Activated T-cell treated with anti-CD3 and anti-CD28 coated beads, Interleukin-2, amount 50 U/mL, for 4 hours (primary cell): Measurements from ENCODE around the gene AARSD1. TPM values are rescaled to one million over a fixed set of nuclear protein-coding genes. Genes with fewer than 3 reads are reported as not detected.
"Not testable (repeated sequence)": the region's sequence is repeated elsewhere in the genome, so short reads cannot be mapped to it uniquely, and the experiment has no call there.

Experiments
- ATAC-seq, 2 donors: fragments of 200-7000 bp; cut with Tn5 transposase; one replicate each; pipeline ENCODE4 v1.10.0; 2021
- DNase-seq: peaks from one replicate; pipeline ENCODE4 v3.0.0-alpha.2; 2020
- H3K27me3 Mint-ChIP-seq: one replicate; pipeline ENCODE4 v1.8.0; 2021; ENCODE audit warnings: low read depth, mixed read lengths
- H3K36me3 Mint-ChIP-seq: one replicate; pipeline ENCODE4 v1.8.0; 2022; ENCODE audit warnings: mixed read lengths; ENCODE audit not compliant: insufficient read depth
- H3K4me1 Mint-ChIP-seq: one replicate; pipeline ENCODE4 v1.8.0; 2021; ENCODE audit warnings: low read depth, mixed read lengths
- H3K4me3 Mint-ChIP-seq: one replicate; pipeline ENCODE4 v1.8.0; 2021; ENCODE audit warnings: mild to moderate bottlenecking, moderate library complexity, mixed read lengths
- H3K9me3 Mint-ChIP-seq: one replicate; pipeline ENCODE4 v1.8.0; 2021; ENCODE audit warnings: mixed read lengths
- total RNA-seq, 3 donors: library from RNA; stranded (reverse); gene quantifications; one replicate each; pipeline ENCODE4 v1.2.1, GENCODE V29; 2021

Gene AARSD1
- total RNA-seq: 100 to 1,000 TPM; 130 to 159 (median 141) TPM

- H3K27me3 Mint-ChIP-seq: no peaks in the 10 kb centered on the region
- ATAC-seq (peak; percentile 99), DNase-seq (peak; percentile 83)
- H3K36me3 Mint-ChIP-seq: peaks cover 21% of the 10 kb centered on the region
- H3K9me3 Mint-ChIP-seq: no peaks in the 10 kb centered on the region
- H3K4me3 Mint-ChIP-seq: peak within 1 kb of the TSS; percentile 94
- H3K4me1 Mint-ChIP-seq: peaks cover 16% of the 10 kb centered on the region
Measured at GRCh38 chr17:42964161-42964932, at the start of gene AARSD1. TSS of gene AARSD1 (minus strand) at chr17:42964454. CDS start at chr17:42964440, 14 bp downstream.

- H3K36me3 Mint-ChIP-seq: peaks cover 21% of the 10 kb centered on the region
- no peak for ATAC-seq
- H3K4me1 Mint-ChIP-seq: peaks cover 15% of the 10 kb centered on the region
- H3K4me3 Mint-ChIP-seq: no peak overlapping the region
- H3K9me3 Mint-ChIP-seq: no peaks in the 10 kb centered on the region
- DNase-seq: no peak
- no peaks in the 10 kb centered on the region for H3K27me3 Mint-ChIP-seq
Measured at GRCh38 chr17:43013296-43013695, 49.0 kb upstream of the AARSD1 start.

DNA sequence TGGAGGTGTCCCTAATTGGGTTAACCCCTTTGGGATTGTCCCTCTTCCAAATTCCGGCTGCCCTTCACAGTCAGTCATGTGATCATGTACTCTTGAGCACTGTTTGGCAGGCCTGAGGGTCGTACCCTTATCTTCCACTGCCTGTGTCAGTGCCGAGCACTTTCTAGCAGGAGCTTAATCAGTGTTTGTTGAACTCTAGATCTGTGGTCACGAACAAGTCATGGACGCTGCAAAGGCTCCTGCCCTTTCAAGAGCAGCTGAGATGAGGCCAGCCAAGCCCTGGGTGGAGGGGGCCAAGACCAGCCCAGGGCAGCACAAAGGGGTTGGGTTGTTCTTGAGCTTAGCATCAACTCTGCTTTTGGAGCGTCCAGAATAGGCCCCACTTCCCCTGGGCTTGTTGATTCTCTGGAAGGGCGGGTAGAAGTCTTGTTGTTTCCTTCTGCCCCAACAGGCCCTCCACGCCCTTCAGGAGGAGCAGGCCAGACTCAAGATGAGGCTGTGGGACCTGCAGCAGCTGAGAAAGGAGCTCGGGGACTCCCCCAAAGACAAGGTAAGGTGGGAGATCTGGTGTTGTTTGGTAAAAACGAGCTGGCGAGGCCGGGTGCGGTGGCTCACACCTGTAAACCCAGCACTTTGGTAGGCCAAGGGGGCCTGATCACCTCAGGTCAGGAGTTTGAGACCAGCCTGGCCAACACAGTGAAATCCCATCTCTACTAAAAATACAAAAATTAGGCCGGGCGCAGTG is 47.6 kb upstream of the AARSD1 start:
- Mint-ChIP-seq H3K4me3 (no peak overlapping the region), H3K9me3 (no peaks in the 10 kb centered on the region), H3K36me3 (peaks cover 21% of the 10 kb centered on the region), H3K4me1 (peaks cover 21% of the 10 kb centered on the region), H3K27me3 (no peaks in the 10 kb centered on the region)
- ATAC-seq: no peak
- DNase-seq: no peak

GRCh38 chr17:43010667-43011308 is 46.5 kb upstream of the AARSD1 start:
- H3K4me1 Mint-ChIP-seq: peaks cover 28% of the 10 kb centered on the region
- DNase-seq (no peak), ATAC-seq (no peak)
- H3K27me3 Mint-ChIP-seq: no peaks in the 10 kb centered on the region
- no peak overlapping the region for H3K4me3 Mint-ChIP-seq
- H3K36me3 Mint-ChIP-seq: peaks cover 21% of the 10 kb centered on the region
- no peaks in the 10 kb centered on the region for H3K9me3 Mint-ChIP-seq

DNA sequence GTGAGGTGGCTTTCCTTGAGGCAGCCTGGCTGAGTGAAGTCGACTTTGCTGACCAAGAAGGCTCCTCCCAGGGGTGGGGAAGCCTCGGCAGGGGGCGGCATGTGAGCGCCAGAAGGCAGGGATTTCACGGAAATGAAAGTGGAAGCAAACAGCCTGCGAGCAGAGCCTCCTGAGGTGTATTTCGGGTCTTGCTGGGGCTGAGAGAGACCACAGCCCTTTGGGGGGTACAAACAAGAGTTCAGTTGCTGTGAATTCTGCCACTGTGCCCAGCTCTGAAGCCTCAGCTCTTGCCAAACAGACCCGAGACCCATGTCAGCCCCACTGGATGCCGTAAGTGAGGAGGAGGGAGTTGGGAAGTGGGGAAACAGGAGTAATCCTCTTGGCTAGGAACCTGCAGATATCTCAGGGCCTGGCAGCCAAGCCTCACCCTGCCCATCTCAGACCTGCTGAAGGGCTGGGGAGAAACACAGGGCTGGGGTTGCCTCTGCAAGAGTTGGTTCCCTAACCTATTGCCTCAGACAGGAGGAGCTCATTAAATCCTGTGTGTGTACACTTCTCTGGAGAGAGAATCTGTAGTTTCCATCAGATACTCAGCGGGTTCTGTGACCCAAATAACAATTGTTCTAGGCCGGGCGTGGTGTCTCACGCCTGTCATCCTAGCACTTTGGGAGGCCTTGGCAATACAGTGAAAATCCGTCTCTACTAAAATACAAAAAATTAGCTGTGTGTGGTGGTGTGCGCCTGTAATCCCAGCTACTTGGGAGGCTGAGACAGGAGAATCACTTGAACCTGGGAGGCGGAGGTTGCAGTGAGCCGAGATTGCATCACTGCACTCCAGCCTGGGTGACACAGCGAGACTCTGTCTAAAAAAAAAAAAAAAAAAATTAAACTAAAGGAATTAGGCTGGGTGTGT is 42.6 kb upstream of the AARSD1 start, which contains the start of gene IFI35:
IFI35 (plus strand) TSS at position 146 of the 913 bp plus-strand sequence; CDS start at position 310, 164 bp downstream.
- ATAC-seq (peak; percentile 98), DNase-seq (peak; percentile 80)
- H3K27me3 Mint-ChIP-seq: no peaks in the 10 kb centered on the region
- peak within 1 kb of the TSS; percentile 98 for H3K4me3 Mint-ChIP-seq
- no peaks in the 10 kb centered on the region for H3K9me3 Mint-ChIP-seq
- peaks cover 19% of the 10 kb centered on the region for H3K36me3 Mint-ChIP-seq
- peaks cover 26% of the 10 kb centered on the region for H3K4me1 Mint-ChIP-seq

DNA sequence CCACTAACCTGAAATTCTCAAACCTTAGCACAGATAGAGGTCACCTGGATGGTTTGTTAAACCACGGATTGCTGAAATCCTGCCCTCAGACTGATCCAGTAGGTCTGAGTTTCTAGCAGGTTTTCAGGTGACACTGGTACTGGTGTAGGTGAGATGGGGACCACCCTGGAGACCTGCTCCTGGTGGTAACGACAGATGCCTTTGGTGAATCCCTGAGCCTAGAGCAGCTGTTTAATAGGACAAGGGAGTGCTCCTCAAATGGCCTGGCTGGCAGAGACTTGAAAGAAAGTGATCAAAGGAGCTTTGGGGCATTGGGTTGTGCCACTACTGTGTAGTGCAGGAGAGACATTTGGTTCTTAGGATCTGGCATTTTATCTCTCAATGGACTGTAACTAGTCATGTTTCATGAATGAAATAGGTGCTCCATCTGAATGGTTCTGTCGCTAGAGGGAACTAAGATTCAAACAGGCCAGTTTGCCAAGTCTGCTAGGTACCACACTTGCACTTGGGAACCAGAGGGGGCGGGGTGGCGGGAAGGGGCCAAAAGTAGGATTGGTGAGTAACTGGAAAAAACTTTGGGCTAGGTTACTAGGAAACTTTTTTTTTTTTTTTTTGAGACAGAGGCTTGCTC is 39.4 kb upstream of the AARSD1 start:
- Mint-ChIP-seq H3K4me1 (peaks cover 30% of the 10 kb centered on the region), H3K9me3 (no peaks in the 10 kb centered on the region), H3K4me3 (no peak overlapping the region), H3K27me3 (no peaks in the 10 kb centered on the region), H3K36me3 (peaks cover 35% of the 10 kb centered on the region)
- ATAC-seq: no peak
- DNase-seq: no peak

GRCh38 chr17:43000894-43001293 is 36.6 kb upstream of the AARSD1 start:
- ATAC-seq, H3K27me3 Mint-ChIP-seq, DNase-seq, H3K9me3 Mint-ChIP-seq: not testable (repeated sequence)
- Mint-ChIP-seq H3K36me3 (peaks cover 37% of the 10 kb centered on the region), H3K4me1 (peaks cover 21% of the 10 kb centered on the region), H3K4me3 (peak overlapping the region; percentile 35)

DNA sequence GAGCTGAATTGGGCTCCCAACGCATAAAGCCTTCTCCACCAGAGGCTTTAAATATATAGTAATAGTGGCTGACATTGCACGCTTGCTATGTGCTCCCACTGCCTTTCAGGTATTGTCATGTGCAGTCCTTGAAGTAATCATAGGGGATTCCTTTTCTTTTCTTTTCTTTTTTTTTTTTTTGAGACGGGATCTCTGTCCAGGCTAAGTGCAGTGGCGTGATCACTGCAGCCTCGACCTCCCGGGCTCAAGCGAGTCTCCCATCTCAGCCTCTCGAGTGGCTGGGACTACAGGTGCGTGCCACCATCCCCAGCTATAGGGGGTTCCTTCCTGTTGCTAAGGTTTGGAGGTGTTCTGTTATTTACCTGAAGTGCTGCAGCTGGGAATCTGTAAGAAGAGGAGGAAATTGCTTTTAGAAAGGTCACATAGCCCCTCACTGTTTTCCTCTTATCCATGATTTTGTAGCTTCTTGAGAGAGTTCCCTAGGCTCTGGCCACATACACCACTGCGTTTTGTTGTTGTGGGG is 34.8 kb upstream of the AARSD1 start:
- Mint-ChIP-seq H3K27me3 (no peaks in the 10 kb centered on the region), H3K36me3 (peaks cover 37% of the 10 kb centered on the region), H3K9me3 (no peaks in the 10 kb centered on the region), H3K4me3 (peak overlapping the region; percentile 98), H3K4me1 (peaks cover 21% of the 10 kb centered on the region)
- no peak for DNase-seq
- ATAC-seq: no peak

DNA sequence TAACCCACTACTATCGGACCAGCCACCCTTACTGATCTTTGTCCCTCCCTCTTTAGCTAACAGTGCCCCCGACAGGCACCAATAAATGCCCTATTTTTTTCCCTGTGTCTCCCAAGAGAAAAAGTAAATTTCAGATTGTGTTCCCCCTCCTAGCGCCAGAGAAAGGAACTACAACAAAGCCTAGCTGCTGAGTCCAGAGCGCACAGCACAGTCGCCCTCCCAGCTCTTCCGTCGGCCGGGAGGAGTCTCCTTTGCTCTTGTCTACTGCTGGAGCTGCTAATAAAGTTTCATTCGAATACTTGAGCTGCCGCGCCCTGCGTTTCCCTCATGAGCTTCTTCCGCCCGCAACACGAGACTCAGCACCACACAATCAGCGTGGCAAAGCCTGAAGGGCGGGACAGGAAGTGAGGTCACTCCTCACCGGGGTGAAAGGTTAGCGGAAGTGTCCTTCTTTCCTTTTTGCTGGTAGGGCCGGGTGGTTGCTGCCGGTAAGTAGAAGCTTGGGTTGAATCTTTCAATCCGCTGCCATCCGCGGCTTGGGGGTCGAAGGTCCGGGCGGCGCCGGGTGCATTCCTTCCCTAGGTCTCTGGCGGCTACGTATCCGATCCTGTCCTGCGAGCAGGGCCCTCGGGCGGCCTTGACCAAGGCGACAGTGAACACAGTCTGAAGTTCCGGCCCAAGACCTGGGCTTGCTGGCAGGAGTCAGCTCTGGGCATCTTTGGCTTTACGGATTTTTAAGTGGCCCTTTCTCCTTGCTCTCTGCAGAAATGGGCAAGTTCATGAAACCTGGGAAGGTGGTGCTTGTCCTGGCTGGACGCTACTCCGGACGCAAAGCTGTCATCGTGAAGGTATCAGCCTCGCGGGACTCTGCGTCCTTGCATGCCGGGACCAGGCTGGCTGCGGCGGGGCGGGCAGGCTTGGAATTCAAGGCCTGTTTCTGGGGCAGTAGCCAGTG is 34.0 kb upstream of the AARSD1 start, which contains the start of gene RPL27:
RPL27 (plus strand) TSS at position 436 of the 955 bp plus-strand sequence; CDS start at position 768, 332 bp downstream.
- H3K4me3 Mint-ChIP-seq: peak within 1 kb of the TSS; percentile 98
- peaks cover 21% of the 10 kb centered on the region for H3K4me1 Mint-ChIP-seq
- H3K27me3 Mint-ChIP-seq: no peaks in the 10 kb centered on the region
- ATAC-seq (peak; percentile 95 to 96), DNase-seq (peak; percentile 97)
- peaks cover 34% of the 10 kb centered on the region for H3K36me3 Mint-ChIP-seq
- no peaks in the 10 kb centered on the region for H3K9me3 Mint-ChIP-seq

- DNase-seq (no peak), ATAC-seq (no peak)
- Mint-ChIP-seq H3K4me3 (peak overlapping the region; percentile 98), H3K4me1 (peaks cover 21% of the 10 kb centered on the region), H3K9me3 (no peaks in the 10 kb centered on the region), H3K27me3 (no peaks in the 10 kb centered on the region), H3K36me3 (peaks cover 32% of the 10 kb centered on the region)
Measured at GRCh38 chr17:42997390-42997983, 33.2 kb upstream of the AARSD1 start.

- peaks cover 28% of the 10 kb centered on the region for H3K36me3 Mint-ChIP-seq
- not testable (repeated sequence) for ATAC-seq, H3K4me3 Mint-ChIP-seq, H3K27me3 Mint-ChIP-seq, H3K4me1 Mint-ChIP-seq, H3K9me3 Mint-ChIP-seq, DNase-seq
Measured at GRCh38 chr17:42993913-42994312, 29.7 kb upstream of the AARSD1 start.

DNA sequence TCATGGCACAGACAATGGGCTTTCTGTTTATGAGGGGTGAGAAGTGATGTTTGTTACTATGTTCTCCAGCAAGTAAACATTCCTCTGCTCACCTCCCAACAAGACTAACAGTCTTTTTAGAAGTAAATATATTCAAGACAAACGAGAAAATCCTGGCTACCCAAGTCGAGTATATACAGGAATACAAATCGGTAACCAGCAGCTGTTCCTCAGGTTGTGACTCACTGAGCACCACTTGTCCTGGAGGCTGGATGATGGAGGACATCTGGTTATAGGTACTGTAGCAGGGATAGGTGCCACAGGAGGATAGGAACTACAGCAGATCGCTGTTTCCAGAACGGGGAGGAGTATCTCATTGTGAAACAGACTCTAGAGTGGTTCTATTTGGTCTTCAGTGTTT is 28.6 kb upstream of the AARSD1 start:
- Mint-ChIP-seq H3K4me3 (no peak overlapping the region), H3K27me3 (no peaks in the 10 kb centered on the region), H3K36me3 (peaks cover 34% of the 10 kb centered on the region), H3K9me3 (no peaks in the 10 kb centered on the region), H3K4me1 (peaks cover 8% of the 10 kb centered on the region)
- no peak for DNase-seq
- no peak for ATAC-seq
